Loucy (cell line): Measurements from ENCODE around the gene EVX2.

ENCODE experiments used
- CTCF ChIP-seq: fragments of 200-600 bp; sonication (generic); conservative IDR thresholded peaks from 2 replicates; pipeline ENCODE4 v1.5.1; 2014; ENCODE audit warnings: mild to moderate bottlenecking, antibody characterized with exemption, low read length
- EZH2phosphoT487 ChIP-seq: fragments of 200-600 bp; IDR thresholded peaks from 2 replicates; pipeline ENCODE4 v1.6.1; 2018; ENCODE audit warnings: antibody characterized with exemption, mild to moderate bottlenecking, moderate library complexity, borderline replicate concordance

DNA sequence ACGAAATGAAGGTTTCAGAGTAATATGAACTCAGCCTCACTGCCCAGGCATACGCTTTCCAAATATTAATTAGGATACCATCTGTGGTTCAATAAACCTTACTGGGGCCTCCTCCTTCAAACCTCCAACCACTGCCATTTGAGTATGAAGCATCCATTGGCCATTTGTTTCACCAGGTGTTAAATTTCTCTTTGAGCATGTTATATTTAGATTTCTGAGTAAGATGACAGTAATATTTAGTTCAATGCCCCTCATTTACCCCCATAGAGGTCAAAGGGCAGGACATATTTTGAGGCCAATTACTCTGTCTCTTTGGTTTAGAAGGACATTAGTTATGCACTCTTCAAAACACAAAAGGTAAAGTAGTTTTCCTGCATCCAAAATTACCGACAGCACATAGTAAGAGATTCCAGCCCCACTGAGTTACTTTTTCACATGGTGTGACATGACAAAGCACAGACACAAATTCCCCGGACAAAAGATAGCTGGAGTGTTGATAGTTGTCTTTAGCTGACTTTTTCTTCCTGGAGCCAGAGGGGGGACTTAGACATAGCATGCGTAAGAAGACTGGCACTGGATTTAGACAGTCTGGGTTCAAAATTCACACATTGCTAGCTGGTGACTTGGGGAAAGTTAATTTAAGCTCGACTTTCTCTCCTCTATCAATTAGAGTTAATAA is 48.6 kb downstream of the EVX2 start:
- no peak for TF ChIP-seq CTCF
- TF ChIP-seq EZH2phosphoT487: no peak
